GM23338 (cell line): ENCODE results near the gene LIFR. TPM values are rescaled to one million over a fixed set of nuclear protein-coding genes. Genes with fewer than 3 reads are reported as not detected.

ENCODE experiments used
- ATAC-seq: fragments of 200-7000 bp; cut with Tn5 transposase; 3 replicates; pipeline ENCODE4 v1.9.1; 2020
- DNase-seq: peaks from one replicate; pipeline ENCODE4 v3.0.0-alpha.2; 2015; ENCODE audit warnings: low spot score
- H2AFZ ChIP-seq: fragments of 200-600 bp; sonication (generic); 2 replicates; pipeline ENCODE4 v1.8.0; 2016; ENCODE audit warnings: antibody characterized with exemption, mild to moderate bottlenecking, moderate library complexity
- H3F3A ChIP-seq: fragments of 200-600 bp; sonication (generic); replicated peaks from 2 replicates; pipeline ENCODE4 v1.8.0; 2017; ENCODE audit warnings: antibody characterized with exemption, mixed run types, low read depth
- H3K27ac ChIP-seq: fragments of 200-600 bp; sonication (generic); 2 replicates; pipeline ENCODE4 v1.6.1; 2016; ENCODE audit warnings: low read depth
- H3K27me3 ChIP-seq: fragments of 200-600 bp; sonication (generic); 2 replicates; pipeline ENCODE4 v1.8.0; 2016; ENCODE audit warnings: mild to moderate bottlenecking, mixed run types, moderate library complexity; ENCODE audit not compliant: insufficient read depth
- H3K36me3 ChIP-seq: fragments of 200-600 bp; sonication (generic); 2 replicates; pipeline ENCODE4 v1.8.0; 2016; ENCODE audit warnings: mild to moderate bottlenecking; ENCODE audit not compliant: insufficient read depth
- H3K4me1 ChIP-seq: fragments of 200-600 bp; sonication (generic); 2 replicates; pipeline ENCODE4 v1.8.0; 2016; ENCODE audit warnings: mild to moderate bottlenecking, moderate library complexity; ENCODE audit not compliant: insufficient read depth
- H3K4me2 ChIP-seq: fragments of 200-600 bp; sonication (generic); 2 replicates; pipeline ENCODE4 v1.7.1; 2017; ENCODE audit warnings: mixed run types
- H3K4me3 ChIP-seq: fragments of 200-600 bp; sonication (generic); 2 replicates; pipeline ENCODE4 v1.6.1; 2016; ENCODE audit warnings: mixed run types
- H3K79me2 ChIP-seq: fragments of 200-600 bp; sonication (generic); replicated peaks from 2 replicates; pipeline ENCODE4 v1.8.0; 2017; ENCODE audit warnings: mild to moderate bottlenecking; ENCODE audit not compliant: insufficient read depth
- H3K9me2 ChIP-seq: fragments of 200-600 bp; sonication (generic); 2 replicates; pipeline ENCODE4 v1.8.0; 2017; ENCODE audit not compliant: insufficient read depth
- H4K20me1 ChIP-seq: fragments of 200-600 bp; sonication (generic); replicated peaks from 2 replicates; pipeline ENCODE4 v1.8.0; 2017; ENCODE audit warnings: mild to moderate bottlenecking; ENCODE audit not compliant: insufficient read depth
- H3K27ac Mint-ChIP-seq: 2 replicates; pipeline ENCODE4 v1.8.0; 2020; ENCODE audit warnings: inconsistent platforms, mild to moderate bottlenecking, moderate library complexity, mixed read lengths
- H3K27me3 Mint-ChIP-seq: 3 replicates; pipeline ENCODE4 v1.8.0; 2022; ENCODE audit warnings: low read depth, mild to moderate bottlenecking, moderate library complexity, mixed read lengths, inconsistent platforms; ENCODE audit not compliant: insufficient read depth, poor library complexity
- H3K36me3 Mint-ChIP-seq: 3 replicates; pipeline ENCODE4 v1.8.0; 2021; ENCODE audit warnings: low read depth, mild to moderate bottlenecking, inconsistent platforms, moderate library complexity, mixed read lengths
- H3K4me1 Mint-ChIP-seq: 3 replicates; pipeline ENCODE4 v1.8.0; 2020; ENCODE audit warnings: mild to moderate bottlenecking, inconsistent platforms, mixed read lengths
- H3K4me3 Mint-ChIP-seq: 3 replicates; pipeline ENCODE4 v1.8.0; 2021; ENCODE audit warnings: moderate library complexity, mild to moderate bottlenecking, inconsistent platforms, mixed read lengths
- H3K9me3 Mint-ChIP-seq: 3 replicates; pipeline ENCODE4 v1.8.0; 2020; ENCODE audit warnings: moderate library complexity, mild to moderate bottlenecking, inconsistent platforms, mixed read lengths
- CREB1 ChIP-seq: fragments of 250-450 bp; sonication (Bioruptor Pico); IDR thresholded peaks from 2 replicates; pipeline ENCODE4 v1.5.0; 2020; ENCODE audit warnings: low read depth, mild to moderate bottlenecking, moderate library complexity
- CTCF ChIP-seq, 2 experiments: fragments of 200-600 bp in 1 of 2; sonication (generic) in 1 of 2; conservative IDR thresholded peaks; 2 replicates each; pipeline versions ENCODE4 v1.5.1 to v1.6.1; 2016 to 2017; ENCODE audit warnings: antibody characterized with exemption in 2 of 2, low read depth in 2 of 2, mild to moderate bottlenecking in 2 of 2, moderate library complexity in 1 of 2
- EZH2 ChIP-seq: fragments of 200-600 bp; sonication (generic); IDR thresholded peaks from one replicate; pipeline ENCODE4 v1.8.0; 2017; ENCODE audit warnings: antibody characterized with exemption, mild to moderate bottlenecking, low read depth; ENCODE audit not compliant: unreplicated experiment
- EZH2phosphoT487 ChIP-seq: fragments of 200-600 bp; sonication (generic); IDR thresholded peaks from one replicate; pipeline ENCODE4 v1.8.1; 2018; ENCODE audit warnings: antibody characterized with exemption; ENCODE audit not compliant: unreplicated experiment
- JUNB ChIP-seq: IDR thresholded peaks from one replicate; pipeline ENCODE4 v1.6.1; 2016; ENCODE audit warnings: antibody characterized with exemption; ENCODE audit not compliant: unreplicated experiment
- POLR2AphosphoS5 ChIP-seq: IDR thresholded peaks from 2 replicates; pipeline ENCODE4 v1.6.1; 2016; ENCODE audit warnings: antibody characterized with exemption, low read depth
- STAT1 ChIP-seq: IDR thresholded peaks from one replicate; pipeline ENCODE4 v1.6.1; 2016; ENCODE audit warnings: antibody characterized with exemption; ENCODE audit not compliant: unreplicated experiment
- ZNF114 ChIP-seq: fragments of 250-450 bp; sonication (Bioruptor Pico); IDR thresholded peaks from 2 replicates; pipeline ENCODE4 v1.5.0; 2020; ENCODE audit warnings: mild to moderate bottlenecking, moderate library complexity
- ZNF331 ChIP-seq: fragments of 250-450 bp; sonication (Bioruptor Pico); IDR thresholded peaks from 2 replicates; pipeline ENCODE4 v1.5.0; 2020; ENCODE audit warnings: low read depth, mild to moderate bottlenecking, moderate library complexity
- ZNF462 ChIP-seq: fragments of 250-450 bp; sonication (Bioruptor Pico); IDR thresholded peaks from 2 replicates; pipeline ENCODE4 v1.5.0; 2020; ENCODE audit warnings: mild to moderate bottlenecking, moderate library complexity
- polyA plus RNA-seq: library from polyadenylated mRNA; unstranded; fragments of >200 nt; fragmentation: Nextera tagmentation; extraction: Ambion mirVana; gene quantifications from 2 replicates; pipeline ENCODE4 v1.2.1, GENCODE V29; 2016
- total RNA-seq: library from RNA; depleted of rRNA; stranded (reverse); fragments of >200 nt; shearing (Covaris generic); gene quantifications from 2 replicates; pipeline ENCODE4 v1.2.3, GENCODE V29; 2014
- TF ChIP-seq, protein P1 (sequence below): IDR thresholded peaks from 2 replicates; pipeline ENCODE4 v1.6.1; 2016; ENCODE audit warnings: antibody characterized with exemption

Gene LIFR
- total and polyA plus RNA-seq, 2 experiments from 2014 or later = 11.0 to 25.2 TPM

DNA sequence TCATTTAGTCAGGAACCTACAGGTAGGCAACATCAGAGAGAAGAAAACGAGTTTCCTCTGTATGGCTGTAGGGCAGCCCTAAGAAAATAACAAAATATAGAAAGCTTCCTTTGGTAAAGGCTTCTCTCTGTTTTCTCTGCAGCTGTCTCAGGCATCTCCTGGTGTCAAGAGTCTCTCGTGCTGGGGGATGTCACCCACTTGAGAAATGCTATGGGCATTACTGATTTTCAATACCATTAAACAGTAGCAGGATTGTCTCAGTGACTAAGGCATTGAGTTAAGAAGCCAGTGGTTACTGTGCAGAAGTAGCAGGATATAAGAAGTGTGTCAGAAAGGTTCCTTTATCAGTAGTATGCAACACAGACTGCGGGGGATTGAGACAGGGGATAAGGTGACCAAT is 32.4 kb downstream of the LIFR start:
- peaks cover 12% of the 10 kb centered on the region; the same call in 2 of the 3 replicates for H3K36me3 Mint-ChIP-seq
- Histone ChIP-seq H2AFZ (no peak overlapping the region), H3K27me3 (no peaks in the 10 kb centered on the region), H3K9me2 (no peaks in the 10 kb centered on the region), H3K4me3 (no peak overlapping the region), H3F3A (no peaks in the 10 kb centered on the region), H3K36me3 (no peaks in the 10 kb centered on the region), H3K4me2 (no peak overlapping the region), H3K79me2 (no peaks in the 10 kb centered on the region), H4K20me1 (no peaks in the 10 kb centered on the region), H3K27ac (no peak overlapping the region), H3K4me1 (peaks cover 11% of the 10 kb centered on the region)
- peaks cover 3% of the 10 kb centered on the region for H3K27me3 Mint-ChIP-seq
- H3K4me3 Mint-ChIP-seq = no peak overlapping the region
- TF ChIP-seq JUNB (no peak), EZH2phosphoT487 (no peak), STAT1 (no peak), POLR2AphosphoS5 (no peak), ZNF462 (CRISPR knock-in tag) (no peak), ZNF114 (CRISPR knock-in tag) (no peak), CTCF (conservative IDR thresholded peaks at IDR 0.05; ENCODE audit: low read depth in 2 of 2) (no peak), ZNF331 (CRISPR knock-in tag) (no peak), EZH2 (no peak), CREB1 (CRISPR knock-in tag) (no peak)
- TF ChIP-seq, protein P1, sequence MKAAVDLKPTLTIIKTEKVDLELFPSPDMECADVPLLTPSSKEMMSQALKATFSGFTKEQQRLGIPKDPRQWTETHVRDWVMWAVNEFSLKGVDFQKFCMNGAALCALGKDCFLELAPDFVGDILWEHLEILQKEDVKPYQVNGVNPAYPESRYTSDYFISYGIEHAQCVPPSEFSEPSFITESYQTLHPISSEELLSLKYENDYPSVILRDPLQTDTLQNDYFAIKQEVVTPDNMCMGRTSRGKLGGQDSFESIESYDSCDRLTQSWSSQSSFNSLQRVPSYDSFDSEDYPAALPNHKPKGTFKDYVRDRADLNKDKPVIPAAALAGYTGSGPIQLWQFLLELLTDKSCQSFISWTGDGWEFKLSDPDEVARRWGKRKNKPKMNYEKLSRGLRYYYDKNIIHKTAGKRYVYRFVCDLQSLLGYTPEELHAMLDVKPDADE = no peak
- no peak overlapping the region for H3K27ac Mint-ChIP-seq
- ATAC-seq = no peak
- H3K9me3 Mint-ChIP-seq = no peaks in the 10 kb centered on the region
- H3K4me1 Mint-ChIP-seq = peaks cover 35% of the 10 kb centered on the region
- no peak for DNase-seq
